Germinal center (tissue), 1 donor: ENCODE data around the gene IKBIP.
"Not testable (repeated sequence)": the region's sequence is repeated elsewhere in the genome, so short reads cannot be mapped to it uniquely, and the experiment has no call there.

ENCODE experiments used
- DNase-seq: peaks from one replicate; pipeline ENCODE4 v3.0.0; 2012; ENCODE audit warnings: mixed read lengths, low spot score

The IKBIP gene

DNA sequence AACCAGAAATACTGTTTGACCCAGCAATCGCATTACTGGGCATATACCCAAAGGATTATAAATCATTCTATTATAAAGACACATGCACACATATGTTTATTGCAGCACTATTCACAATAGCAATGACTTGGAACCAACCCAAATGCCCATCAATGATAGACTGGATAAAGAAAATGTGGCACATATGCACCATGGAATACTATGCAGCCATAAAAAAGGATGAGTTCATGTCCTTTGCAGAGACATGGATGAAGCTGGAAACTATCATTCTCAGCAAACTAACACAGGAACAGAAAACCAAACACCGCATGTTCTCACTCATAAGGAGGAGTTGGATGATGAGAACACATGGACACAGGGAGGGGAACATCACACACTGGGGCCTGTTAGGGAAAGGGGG, 67.8 kb downstream of the IKBIP start:
- DNase-seq = not testable (repeated sequence)

DNA sequence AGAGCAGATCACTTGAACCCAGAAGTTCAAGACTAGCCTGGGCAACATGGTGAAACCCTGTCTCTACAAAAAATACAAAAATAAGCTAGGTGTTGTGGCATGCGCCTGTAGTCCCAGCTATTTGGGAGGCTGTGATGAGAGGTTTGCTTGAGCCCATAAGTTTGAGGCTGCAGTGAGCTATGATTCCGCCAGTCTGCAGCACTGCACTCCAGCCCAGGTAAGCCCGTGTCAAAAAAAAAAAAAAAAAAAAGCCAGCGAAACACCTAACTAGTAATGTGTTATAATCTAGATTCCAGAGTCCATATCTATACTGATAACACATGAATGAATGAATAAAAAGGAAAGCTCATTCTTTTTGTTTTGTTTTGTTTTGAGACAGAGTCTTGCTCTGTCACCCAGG, 69.6 kb downstream of the IKBIP start:
- no peak for DNase-seq
